Smooth muscle cell (in vitro differentiated cells): Measurements from ENCODE around the gene CC2D1B. TPM values are rescaled to one million over a fixed set of nuclear protein-coding genes. Genes with fewer than 3 reads are reported as not detected.

ENCODE experiments used
- DNase-seq: peaks from one replicate; lab custom pipeline; 2025; ENCODE audit not compliant: unreplicated experiment; lab: John Stamatoyannopoulos, UW
- H2AFZ ChIP-seq: fragments of 200-600 bp; sonication (generic); 2 replicates; pipeline ENCODE4 v1.6.0; 2016; ENCODE audit warnings: antibody characterized with exemption, low read depth, mild to moderate bottlenecking
- H3F3A ChIP-seq: fragments of 200-600 bp; sonication (generic); 2 replicates; pipeline ENCODE4 v1.6.0; 2017; ENCODE audit warnings: antibody characterized with exemption, low read depth
- H3K27ac ChIP-seq: fragments of 200-600 bp; sonication (generic); 2 replicates; pipeline ENCODE4 v1.5.1; 2016; ENCODE audit warnings: low read depth, mild to moderate bottlenecking
- H3K27me3 ChIP-seq: fragments of 200-600 bp; sonication (generic); 2 replicates; pipeline ENCODE4 v1.6.1; 2016; ENCODE audit warnings: low read depth, mild to moderate bottlenecking
- H3K36me3 ChIP-seq: fragments of 200-600 bp; sonication (generic); 2 replicates; pipeline ENCODE4 v1.5.1; 2016; ENCODE audit warnings: low read depth
- H3K4me1 ChIP-seq: fragments of 200-600 bp; sonication (generic); 2 replicates; pipeline ENCODE4 v1.5.1; 2016; ENCODE audit warnings: low read depth
- H3K4me2 ChIP-seq: fragments of 200-600 bp; sonication (generic); 2 replicates; pipeline ENCODE4 v1.6.0; 2016; ENCODE audit warnings: mild to moderate bottlenecking
- H3K4me3 ChIP-seq: fragments of 200-600 bp; sonication (generic); 2 replicates; pipeline ENCODE4 v1.5.1; 2016; ENCODE audit warnings: mild to moderate bottlenecking
- H3K79me2 ChIP-seq: fragments of 200-600 bp; sonication (generic); 2 replicates; pipeline ENCODE4 v1.6.0; 2016; ENCODE audit warnings: low read depth, mild to moderate bottlenecking
- H3K9ac ChIP-seq: fragments of 200-600 bp; sonication (generic); 2 replicates; pipeline ENCODE4 v1.6.0; 2016; ENCODE audit warnings: low read depth
- H3K9me3 ChIP-seq: fragments of 200-600 bp; sonication (generic); replicated peaks from 2 replicates; pipeline ENCODE4 v1.5.1; 2016; ENCODE audit warnings: low read depth
- H4K20me1 ChIP-seq: fragments of 200-600 bp; sonication (generic); 2 replicates; pipeline ENCODE4 v1.6.0; 2016; ENCODE audit warnings: low read depth
- WGBS: methylation state at CpG from one replicate; pipeline ENCODE4 v1.1.7; 2016; ENCODE audit warnings: low lambda C conversion rate; 5-methylcytosine and 5-hydroxymethylcytosine counted together
- polyA plus RNA-seq: library from polyadenylated mRNA; unstranded; fragments of >200 nt; fragmentation: Nextera tagmentation; extraction: Ambion mirVana; gene quantifications from 2 replicates; pipeline ENCODE4 v1.2.1, GENCODE V29; 2016
- total RNA-seq: library from RNA; depleted of rRNA; stranded (reverse); fragments of >200 nt; gene quantifications from 2 replicates; pipeline ENCODE4 v1.2.3, GENCODE V29; 2014
- TF ChIP-seq, protein P1 (sequence below): fragments of 200-600 bp; sonication (generic); IDR thresholded peaks from 2 replicates; pipeline ENCODE4 v1.5.1; 2017; ENCODE audit warnings: borderline replicate concordance, mild to moderate bottlenecking, antibody characterized with exemption; ENCODE audit not compliant: insufficient read depth, poor library complexity, severe bottlenecking

Gene CC2D1B
- total and polyA plus RNA-seq, 2 experiments from 2014 or later: 7.9 to 12.5 TPM

DNA sequence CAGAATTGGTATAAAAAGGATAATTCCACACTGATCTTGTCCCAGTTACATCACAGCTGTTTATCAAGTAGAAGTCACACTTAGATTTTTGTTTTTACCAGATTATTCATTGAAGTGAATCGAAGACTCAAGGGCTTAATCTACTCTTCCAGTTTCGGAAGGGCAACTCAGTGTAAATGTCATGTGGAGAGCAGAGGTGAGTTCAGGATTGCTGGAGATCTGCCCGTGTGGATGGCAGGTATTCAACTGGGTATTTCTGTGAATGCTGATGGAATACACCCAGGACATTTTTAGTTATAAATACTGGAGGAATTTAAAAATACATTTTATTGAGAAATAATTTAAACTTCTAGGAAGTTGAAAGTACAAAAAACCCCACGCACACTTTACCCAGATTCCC, 19.4 kb downstream of the CC2D1B start:
- no peak overlapping the region for H3K4me2 ChIP-seq
- H3K27ac ChIP-seq: no peak overlapping the region
- no peaks in the 10 kb centered on the region for H3K27me3 ChIP-seq
- peaks cover 11% of the 10 kb centered on the region for H3K4me1 ChIP-seq
- no peaks in the 10 kb centered on the region for H4K20me1 ChIP-seq
- 94% methylated on average over 4 of the region's 4 CpGs for WGBS
- no peaks in the 10 kb centered on the region for H3K9me3 ChIP-seq
- H3F3A ChIP-seq: peaks cover 11% of the 10 kb centered on the region
- DNase-seq: no peak
- H3K36me3 ChIP-seq: no peaks in the 10 kb centered on the region
- TF ChIP-seq, protein P1, sequence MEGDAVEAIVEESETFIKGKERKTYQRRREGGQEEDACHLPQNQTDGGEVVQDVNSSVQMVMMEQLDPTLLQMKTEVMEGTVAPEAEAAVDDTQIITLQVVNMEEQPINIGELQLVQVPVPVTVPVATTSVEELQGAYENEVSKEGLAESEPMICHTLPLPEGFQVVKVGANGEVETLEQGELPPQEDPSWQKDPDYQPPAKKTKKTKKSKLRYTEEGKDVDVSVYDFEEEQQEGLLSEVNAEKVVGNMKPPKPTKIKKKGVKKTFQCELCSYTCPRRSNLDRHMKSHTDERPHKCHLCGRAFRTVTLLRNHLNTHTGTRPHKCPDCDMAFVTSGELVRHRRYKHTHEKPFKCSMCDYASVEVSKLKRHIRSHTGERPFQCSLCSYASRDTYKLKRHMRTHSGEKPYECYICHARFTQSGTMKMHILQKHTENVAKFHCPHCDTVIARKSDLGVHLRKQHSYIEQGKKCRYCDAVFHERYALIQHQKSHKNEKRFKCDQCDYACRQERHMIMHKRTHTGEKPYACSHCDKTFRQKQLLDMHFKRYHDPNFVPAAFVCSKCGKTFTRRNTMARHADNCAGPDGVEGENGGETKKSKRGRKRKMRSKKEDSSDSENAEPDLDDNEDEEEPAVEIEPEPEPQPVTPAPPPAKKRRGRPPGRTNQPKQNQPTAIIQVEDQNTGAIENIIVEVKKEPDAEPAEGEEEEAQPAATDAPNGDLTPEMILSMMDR: no peak
- no peak overlapping the region for H2AFZ ChIP-seq
- no peaks in the 10 kb centered on the region for H3K79me2 ChIP-seq
- no peak overlapping the region for H3K4me3 ChIP-seq
- H3K9ac ChIP-seq: no peak overlapping the region

DNA sequence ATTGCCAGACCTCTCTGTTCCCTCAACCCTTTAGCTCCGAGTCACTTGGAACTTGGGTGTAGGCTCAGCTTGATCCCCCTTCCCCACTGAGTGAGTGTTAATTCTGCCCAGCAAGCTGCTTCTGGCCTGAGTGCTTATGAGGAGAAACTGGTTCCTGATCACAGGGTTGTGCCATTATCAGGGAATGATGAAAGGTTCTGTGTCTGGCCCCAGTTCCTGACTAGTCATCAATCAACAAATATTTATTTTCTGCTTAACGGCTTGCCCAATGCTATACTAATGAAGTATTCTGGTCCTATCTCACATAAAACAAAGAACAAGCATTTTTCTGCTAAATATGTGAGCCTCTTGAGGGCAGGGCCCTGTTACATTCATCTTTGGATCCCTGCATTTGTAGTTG, 20.8 kb downstream of the CC2D1B start:
- H3F3A ChIP-seq: peaks cover 6% of the 10 kb centered on the region
- no peak overlapping the region for H3K9ac ChIP-seq
- DNase-seq: no peak
- no peak overlapping the region for H3K4me2 ChIP-seq
- no peak overlapping the region for H3K27ac ChIP-seq
- no peak overlapping the region for H2AFZ ChIP-seq
- 84% methylated on average over 2 of the region's 2 CpGs for WGBS
- H3K79me2 ChIP-seq: no peaks in the 10 kb centered on the region
- no peaks in the 10 kb centered on the region for H3K27me3 ChIP-seq
- H3K4me3 ChIP-seq: no peak overlapping the region
- TF ChIP-seq, protein P1: no peak
- no peaks in the 10 kb centered on the region for H3K4me1 ChIP-seq
- H3K9me3 ChIP-seq: no peaks in the 10 kb centered on the region
- no peaks in the 10 kb centered on the region for H3K36me3 ChIP-seq
- H4K20me1 ChIP-seq: no peaks in the 10 kb centered on the region

DNA sequence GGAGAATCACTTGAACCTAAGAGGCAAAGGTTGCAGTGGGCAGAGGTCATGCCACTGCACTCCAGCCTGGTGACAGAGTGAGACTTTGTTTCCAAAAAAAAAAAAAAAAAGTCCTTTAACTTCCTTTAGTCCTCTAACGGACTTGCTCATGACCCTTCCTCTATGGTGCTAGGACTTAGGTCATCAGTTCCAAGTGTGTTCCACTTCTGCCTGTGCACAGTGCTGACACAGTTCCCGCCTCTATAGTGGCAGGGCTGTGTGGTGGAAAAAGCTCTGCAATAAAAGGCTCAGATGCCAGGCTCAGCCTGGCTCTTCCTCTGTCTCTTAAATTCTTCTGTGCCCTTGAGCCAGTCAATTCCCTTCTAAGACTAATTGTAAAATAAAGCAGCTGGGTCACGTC, 22.0 kb downstream of the CC2D1B start:
- WGBS: 88% methylated on average over 3 of the region's 3 CpGs
- H3K27me3 ChIP-seq: no peaks in the 10 kb centered on the region
- H3K4me1 ChIP-seq: no peaks in the 10 kb centered on the region
- no peak overlapping the region for H3K4me3 ChIP-seq
- no peak overlapping the region for H3K27ac ChIP-seq
- H3K4me2 ChIP-seq: no peak overlapping the region
- H3K79me2 ChIP-seq: no peaks in the 10 kb centered on the region
- no peaks in the 10 kb centered on the region for H3K9me3 ChIP-seq
- TF ChIP-seq, protein P1: no peak
- H4K20me1 ChIP-seq: no peaks in the 10 kb centered on the region
- H3K9ac ChIP-seq: no peak overlapping the region
- no peaks in the 10 kb centered on the region for H3K36me3 ChIP-seq
- peaks cover 5% of the 10 kb centered on the region for H3F3A ChIP-seq
- DNase-seq: no peak
- no peak overlapping the region for H2AFZ ChIP-seq

DNA sequence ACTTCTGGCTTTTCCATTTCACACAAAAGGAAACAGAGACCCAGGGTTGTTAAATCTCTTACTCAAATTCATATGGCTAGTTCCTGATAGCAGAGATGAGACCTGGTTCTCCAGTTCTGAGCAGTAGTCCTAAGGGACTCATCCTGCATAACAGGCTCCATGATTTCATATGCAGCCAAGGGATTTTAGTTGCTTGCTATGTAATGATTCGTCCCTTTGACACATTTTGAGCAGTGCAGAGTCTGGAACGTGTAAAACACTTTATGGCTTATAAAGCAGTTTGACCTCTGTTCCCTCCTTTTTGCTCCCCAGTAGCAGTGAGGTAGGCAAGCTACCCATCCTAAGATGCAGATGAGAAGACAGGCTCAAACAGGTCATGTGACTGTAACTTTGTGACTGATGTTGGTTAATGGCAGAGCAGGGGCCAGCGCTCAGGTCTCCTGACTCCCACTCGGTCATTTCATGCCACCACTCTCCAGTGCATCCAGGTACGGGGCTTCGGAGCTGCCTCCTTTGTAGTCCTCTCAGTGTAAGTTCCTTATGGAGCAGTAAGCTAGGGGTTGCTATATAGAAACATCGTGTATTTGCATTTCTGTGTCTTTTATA, 24.2 kb downstream of the CC2D1B start:
- TF ChIP-seq, protein P1: no peak

More for the DNA sequence above, 24.2 kb downstream of the CC2D1B start:
- Histone ChIP-seq H3K79me2 (no peaks in the 10 kb centered on the region), H3K9ac (no peak overlapping the region), H3K4me3 (no peak overlapping the region), H3K27me3 (no peaks in the 10 kb centered on the region), H3K36me3 (no peaks in the 10 kb centered on the region), H2AFZ (no peak overlapping the region), H3K9me3 (no peaks in the 10 kb centered on the region), H3K4me1 (no peaks in the 10 kb centered on the region), H3K27ac (no peak overlapping the region), H3K4me2 (no peak overlapping the region), H3F3A (no peaks in the 10 kb centered on the region), H4K20me1 (no peaks in the 10 kb centered on the region)
- no peak for DNase-seq
- WGBS: 78% methylated on average over 7 of the region's 7 CpGs
